ENCODE data around the gene ARNT2. TPM values are rescaled to one million over a fixed set of nuclear protein-coding genes. Genes with fewer than 3 reads are reported as not detected.
A peak's percentile ranks its signal among the peaks of the same experiment; 100 is the strongest.

Gene ARNT2
- total and polyA plus RNA-seq, 5 donors: 3.6 to 15.9 (median 7.2) TPM

DNA sequence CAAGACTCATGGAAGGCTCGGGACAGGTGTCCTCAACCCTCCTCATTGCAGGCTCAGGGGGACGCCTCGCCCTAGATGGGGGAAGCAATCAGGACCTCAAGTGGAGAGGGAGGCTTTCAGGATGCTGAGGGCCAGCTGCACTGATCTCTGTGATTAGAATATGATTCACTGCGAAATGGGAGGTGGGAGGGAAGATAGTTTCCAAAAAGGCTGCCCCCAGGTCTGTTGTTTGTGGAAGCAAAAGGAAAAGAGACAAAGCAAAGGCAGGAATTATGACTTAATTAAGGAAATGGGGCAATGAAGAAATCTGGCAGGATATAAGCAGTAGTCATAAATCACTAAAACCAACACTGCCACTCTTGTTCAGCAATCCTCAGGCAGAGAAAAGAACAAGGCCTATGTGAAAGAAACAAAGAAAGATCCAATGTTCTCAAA, 205.3 kb downstream of the ARNT2 start:
- Histone ChIP-seq H3K27me3 (ENCODE audit: control insufficient read depth, insufficient read depth) (no peaks in the 10 kb centered on the region), H3K4me3 (ENCODE audit: low read length) (no peak overlapping the region), H3K27ac (ENCODE audit: low read length) (no peak overlapping the region), H3K9me3 (ENCODE audit: control insufficient read depth, low read length) (no peaks in the 10 kb centered on the region), H3K4me1 (ENCODE audit: control insufficient read depth, insufficient read depth, low read length) (peaks cover 2% of the 10 kb centered on the region)
- DNase-seq: no peak
- WGBS: 68% methylated on average over 4 of the region's 4 CpGs
- ATAC-seq: no peak
- intact Hi-C loops (cut with DNase I): no loop called here

- Histone ChIP-seq H3K4me1 (ENCODE audit: control insufficient read depth, insufficient read depth, low read length) (peaks cover 10% of the 10 kb centered on the region), H3K9me3 (ENCODE audit: control insufficient read depth, low read length) (no peaks in the 10 kb centered on the region), H3K27ac (ENCODE audit: low read length) (no peak overlapping the region), H3K27me3 (ENCODE audit: control insufficient read depth, insufficient read depth) (no peaks in the 10 kb centered on the region), H3K4me3 (ENCODE audit: low read length) (no peak overlapping the region)
- DNase-seq: no peak
- intact Hi-C loops (cut with DNase I): no loop called here
- 88% methylated on average over 7 of the region's 7 CpGs for WGBS
- no peak for ATAC-seq
These were observed 207.4 kb downstream of the ARNT2 start for GRCh38 chr15:80611543-80612080.

DNA sequence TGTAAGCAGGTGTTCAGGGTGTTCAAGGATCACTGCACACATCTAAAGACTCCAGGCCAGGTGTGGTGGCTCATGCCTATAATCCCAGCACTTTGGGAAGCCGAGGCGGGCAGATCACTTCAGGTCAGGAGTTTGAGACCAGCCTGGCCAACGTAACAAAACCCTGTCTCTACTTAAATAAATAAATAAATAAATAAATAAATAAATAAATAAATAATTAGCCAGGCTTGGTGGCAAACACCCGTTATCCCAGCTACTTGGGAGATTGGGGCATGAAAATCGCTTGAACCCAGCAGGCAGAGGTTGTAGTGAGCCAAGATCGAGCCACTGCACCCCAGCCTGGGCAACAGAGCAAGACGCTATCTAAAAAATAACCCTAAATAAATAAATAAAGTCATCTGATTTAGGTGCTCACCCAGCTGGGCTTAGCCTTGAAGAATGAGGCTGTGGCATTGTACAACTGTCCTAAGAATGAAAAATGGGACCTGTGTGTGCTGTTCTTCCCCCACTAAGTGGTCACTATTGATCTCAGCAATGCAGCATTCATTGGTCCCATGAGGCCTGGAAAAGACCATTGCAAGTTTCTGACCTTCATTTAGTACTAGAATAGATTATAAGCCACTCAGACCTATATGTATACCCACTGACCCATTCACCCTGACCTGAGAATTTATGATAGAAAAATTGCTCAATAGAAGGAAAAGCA, 208.1 kb downstream of the ARNT2 start:
- Histone ChIP-seq H3K9me3 (ENCODE audit: control insufficient read depth, low read length) (no peaks in the 10 kb centered on the region), H3K27ac (ENCODE audit: low read length) (no peak overlapping the region), H3K27me3 (ENCODE audit: control insufficient read depth, insufficient read depth) (no peaks in the 10 kb centered on the region), H3K4me1 (ENCODE audit: control insufficient read depth, insufficient read depth, low read length) (peaks cover 10% of the 10 kb centered on the region), H3K4me3 (ENCODE audit: low read length) (no peak overlapping the region)
- 91% methylated on average over 7 of the region's 7 CpGs for WGBS
- intact Hi-C loops (cut with DNase I): no loop called here
- ATAC-seq (no peak), DNase-seq (no peak)

DNA sequence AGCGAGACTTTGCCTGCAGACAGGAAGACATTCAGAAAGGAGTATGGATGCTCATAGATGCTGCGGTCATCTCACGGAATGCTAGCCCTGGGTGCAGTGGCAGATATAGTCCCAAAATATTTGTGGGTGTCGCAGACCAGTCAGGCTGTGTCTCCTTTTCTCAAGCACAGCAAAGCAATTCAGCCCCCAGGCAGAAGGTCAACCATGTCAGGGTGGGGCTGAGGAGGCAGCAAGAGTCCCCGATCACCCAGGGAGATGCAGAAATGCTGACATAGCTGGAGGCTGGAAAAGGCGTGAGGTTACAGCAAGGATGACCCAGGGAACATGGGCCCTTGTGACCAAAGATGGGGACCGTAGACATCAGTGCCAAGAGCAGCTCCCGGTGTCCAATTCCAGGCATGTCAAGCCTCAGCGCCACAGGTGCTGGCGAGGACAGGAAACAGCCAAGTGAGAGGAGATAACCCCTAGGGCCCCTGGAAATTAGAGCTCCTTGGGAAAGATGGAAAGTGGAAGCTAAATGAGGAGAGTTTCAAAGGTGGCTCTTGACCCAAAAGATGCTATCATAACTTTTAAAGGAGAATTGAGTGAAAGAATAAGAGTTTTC, 209.7 kb downstream of the ARNT2 start:
- 69% methylated on average over 10 of the region's 10 CpGs for WGBS
- no peak for DNase-seq
- intact Hi-C loops (cut with DNase I): no loop called here

GRCh38 chr15:80614711-80615360, 210.7 kb downstream of the ARNT2 start:
- no peak overlapping the region for H3K27ac ChIP-seq (ENCODE audit: low read length)
- H3K4me1 ChIP-seq (ENCODE audit: control insufficient read depth, insufficient read depth, low read length): peaks cover 10% of the 10 kb centered on the region
- 91% methylated on average over 20 of the region's 20 CpGs for WGBS
- DNase-seq (no peak), ATAC-seq (no peak)
- intact Hi-C loops (cut with DNase I): no loop called here
- H3K4me3 ChIP-seq (ENCODE audit: low read length): no peak overlapping the region
- no peaks in the 10 kb centered on the region for H3K9me3 ChIP-seq (ENCODE audit: control insufficient read depth, low read length)
- no peaks in the 10 kb centered on the region for H3K27me3 ChIP-seq (ENCODE audit: control insufficient read depth, insufficient read depth)

More for the DNA sequence above, 209.7 kb downstream of the ARNT2 start:
- Histone ChIP-seq H3K27ac (ENCODE audit: low read length) (no peak overlapping the region), H3K27me3 (ENCODE audit: control insufficient read depth, insufficient read depth) (no peaks in the 10 kb centered on the region), H3K9me3 (ENCODE audit: control insufficient read depth, low read length) (no peaks in the 10 kb centered on the region), H3K4me1 (ENCODE audit: control insufficient read depth, insufficient read depth, low read length) (peaks cover 10% of the 10 kb centered on the region), H3K4me3 (ENCODE audit: low read length) (no peak overlapping the region)
- ATAC-seq: no peak

GRCh38 chr15:80615361-80615736, 211.2 kb downstream of the ARNT2 start:
- intact Hi-C loops (cut with DNase I): no loop called here
- no peaks in the 10 kb centered on the region for H3K9me3 ChIP-seq (ENCODE audit: control insufficient read depth, low read length)
- H3K4me3 ChIP-seq (ENCODE audit: low read length): no peak overlapping the region
- H3K27me3 ChIP-seq (ENCODE audit: control insufficient read depth, insufficient read depth): no peaks in the 10 kb centered on the region
- ATAC-seq (peak in 1 of 2 donors; percentile 20), DNase-seq (no peak)
- 93% methylated on average over 4 of the region's 4 CpGs for WGBS
- peaks cover 10% of the 10 kb centered on the region for H3K4me1 ChIP-seq (ENCODE audit: control insufficient read depth, insufficient read depth, low read length)
- H3K27ac ChIP-seq (ENCODE audit: low read length): no peak overlapping the region

DNA sequence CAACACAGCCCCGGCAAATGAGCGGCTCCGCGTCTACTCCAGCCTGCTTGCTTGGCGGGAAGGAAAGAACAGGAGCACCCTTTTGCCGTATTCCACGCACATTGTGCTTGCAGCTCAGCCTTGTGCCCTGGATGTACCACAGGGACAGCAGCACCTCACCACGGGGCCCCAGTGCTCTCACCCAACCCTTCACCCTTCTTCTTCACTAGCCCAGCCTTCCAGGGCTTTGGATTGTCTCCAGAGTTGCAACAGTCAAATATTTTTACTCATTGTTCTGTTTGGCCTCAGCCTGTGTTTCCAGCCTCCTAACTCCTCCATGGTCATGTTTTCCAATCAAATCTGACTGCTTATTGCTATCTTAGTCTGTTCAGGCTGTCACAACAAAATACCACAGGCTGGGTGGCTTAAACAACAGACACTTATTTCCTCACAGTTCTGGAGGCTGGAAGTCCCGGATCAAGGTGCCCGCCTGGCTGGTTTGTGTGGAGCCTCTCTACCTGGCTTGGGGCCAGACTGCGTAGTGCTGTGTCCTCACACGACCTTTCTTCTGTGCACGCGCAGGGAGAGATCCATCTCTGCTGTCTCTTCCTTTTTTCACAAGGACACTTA, 211.7 kb downstream of the ARNT2 start:
- 52% methylated on average over 14 of the region's 14 CpGs for WGBS
- Histone ChIP-seq H3K27ac (ENCODE audit: low read length) (no peak overlapping the region), H3K27me3 (ENCODE audit: control insufficient read depth, insufficient read depth) (no peaks in the 10 kb centered on the region), H3K9me3 (ENCODE audit: control insufficient read depth, low read length) (no peaks in the 10 kb centered on the region), H3K4me1 (ENCODE audit: control insufficient read depth, insufficient read depth, low read length) (peaks cover 10% of the 10 kb centered on the region), H3K4me3 (ENCODE audit: low read length) (no peak overlapping the region)
- peak; percentile 75 to 79 for ATAC-seq
- intact Hi-C loops (cut with DNase I): no loop called here
- DNase-seq: peak; percentile 70 to 88 (median 79)

- DNase-seq: no peak
- intact Hi-C loops (cut with DNase I): no loop called here
- 72% methylated on average over 7 of the region's 7 CpGs for whole genome bisulfite sequencing
- no peak overlapping the region for H3K4me3 ChIP-seq (ENCODE audit: low read length)
- H3K9me3 ChIP-seq (ENCODE audit: control insufficient read depth, low read length): no peaks in the 10 kb centered on the region
- H3K27me3 ChIP-seq (ENCODE audit: control insufficient read depth, insufficient read depth): no peaks in the 10 kb centered on the region
- H3K27ac ChIP-seq (ENCODE audit: low read length): no peak overlapping the region
- peaks cover 10% of the 10 kb centered on the region for H3K4me1 ChIP-seq (ENCODE audit: control insufficient read depth, insufficient read depth, low read length)
- no peak for ATAC-seq
These were observed 214.7 kb downstream of the ARNT2 start for GRCh38 chr15:80618685-80619400.

GRCh38 chr15:80619680-80620079, 215.5 kb downstream of the ARNT2 start:
- Histone ChIP-seq H3K4me1 (ENCODE audit: control insufficient read depth, insufficient read depth, low read length) (peaks cover 8% of the 10 kb centered on the region), H3K27me3 (ENCODE audit: control insufficient read depth, insufficient read depth) (no peaks in the 10 kb centered on the region), H3K27ac (ENCODE audit: low read length) (no peak overlapping the region), H3K4me3 (ENCODE audit: low read length) (no peak overlapping the region), H3K9me3 (ENCODE audit: control insufficient read depth, low read length) (no peaks in the 10 kb centered on the region)
- DNase-seq (no peak), ATAC-seq (peak; percentile 42 to 67)
- 38% methylated on average over 1 of the region's 1 CpG for whole genome bisulfite sequencing
- intact Hi-C loops (cut with DNase I): no loop called here

DNA sequence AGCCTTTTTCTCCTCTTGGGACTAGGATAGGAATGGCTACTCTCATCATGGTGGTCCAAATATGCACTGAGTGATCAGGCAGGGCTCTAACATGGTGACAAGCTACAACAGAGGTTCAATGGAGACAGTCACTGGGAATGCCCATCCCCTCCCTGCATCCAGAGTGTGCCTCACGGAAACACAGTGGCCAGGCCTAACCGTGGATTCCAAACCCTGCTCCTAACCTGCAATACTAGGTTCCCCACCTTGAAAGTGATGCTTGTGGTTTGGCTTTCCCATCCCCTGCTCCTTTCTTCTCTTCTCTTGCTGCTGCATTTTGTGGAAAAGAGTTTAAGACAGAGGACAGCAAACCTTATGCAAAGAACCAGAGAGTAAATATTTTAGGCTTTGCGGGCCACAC, 216.0 kb downstream of the ARNT2 start:
- WGBS: 98% methylated on average over 3 of the region's 3 CpGs
- ATAC-seq (no peak), DNase-seq (no peak)
- no peaks in the 10 kb centered on the region for H3K9me3 ChIP-seq (ENCODE audit: control insufficient read depth, low read length)
- no peak overlapping the region for H3K4me3 ChIP-seq (ENCODE audit: low read length)
- H3K27ac ChIP-seq (ENCODE audit: low read length): no peak overlapping the region
- H3K4me1 ChIP-seq (ENCODE audit: control insufficient read depth, insufficient read depth, low read length): peaks cover 8% of the 10 kb centered on the region
- H3K27me3 ChIP-seq (ENCODE audit: control insufficient read depth, insufficient read depth): no peaks in the 10 kb centered on the region
- intact Hi-C loops (cut with DNase I): no loop called here

Data from right cardiac atrium (tissue), 5 donors.